BJ (cell line): ENCODE data around the gene KLHL42. TPM values are rescaled to one million over a fixed set of nuclear protein-coding genes. Genes with fewer than 3 reads are reported as not detected.
A peak's percentile ranks its signal among the peaks of the same experiment; 100 is the strongest.

Experiments
- CTCF ChIA-PET: fragments of 350-600 bp; formaldehyde crosslinking; extraction: SDS; loops from one replicate; lab custom pipeline; 2021; ENCODE audit warnings: antibody characterized with exemption, inconsistent platforms; lab: Yijun Ruan, JAX
- POLR2A ChIA-PET: fragments of 300-600 bp; sonication (Branson Sonifier 250); formaldehyde crosslinking; extraction: SDS; loops from one replicate; lab custom pipeline; 2021; ENCODE audit warnings: antibody characterized with exemption; lab: Charles Lee
- DNase-seq: peaks from one replicate; pipeline ENCODE4 v3.0.0-alpha.2; 2011; ENCODE audit warnings: low read depth
- H3K27me3 ChIP-seq: 2 replicates; pipeline ENCODE4 v1.6.0; 2011; ENCODE audit warnings: low read length; ENCODE audit not compliant: control insufficient read depth, insufficient read depth
- H3K36me3 ChIP-seq: 2 replicates; pipeline ENCODE4 v1.5.1; 2011; ENCODE audit warnings: low read length; ENCODE audit not compliant: control insufficient read depth, insufficient read depth
- H3K4me3 ChIP-seq: 2 replicates; pipeline ENCODE4 v1.5.1; 2011; ENCODE audit warnings: low read depth, mild to moderate bottlenecking, control low read depth, low read length
- polyA plus RNA-seq: library from polyadenylated mRNA; depleted of rRNA; stranded (reverse); fragments of >200 nt; gene quantifications from 2 replicates; pipeline ENCODE4 v1.2.3, GENCODE V29; 2011
- TF ChIP-seq, protein P1 (sequence below): IDR thresholded peaks from 2 replicates; pipeline ENCODE4 v1.5.1; 2011; ENCODE audit warnings: low read depth, mild to moderate bottlenecking, control low read depth, inconsistent platforms, low read length, moderate library complexity; ENCODE audit not compliant: insufficient read depth

KLHL42 gene
- polyA plus RNA-seq, 1 experiment = 23.6 TPM

DNA sequence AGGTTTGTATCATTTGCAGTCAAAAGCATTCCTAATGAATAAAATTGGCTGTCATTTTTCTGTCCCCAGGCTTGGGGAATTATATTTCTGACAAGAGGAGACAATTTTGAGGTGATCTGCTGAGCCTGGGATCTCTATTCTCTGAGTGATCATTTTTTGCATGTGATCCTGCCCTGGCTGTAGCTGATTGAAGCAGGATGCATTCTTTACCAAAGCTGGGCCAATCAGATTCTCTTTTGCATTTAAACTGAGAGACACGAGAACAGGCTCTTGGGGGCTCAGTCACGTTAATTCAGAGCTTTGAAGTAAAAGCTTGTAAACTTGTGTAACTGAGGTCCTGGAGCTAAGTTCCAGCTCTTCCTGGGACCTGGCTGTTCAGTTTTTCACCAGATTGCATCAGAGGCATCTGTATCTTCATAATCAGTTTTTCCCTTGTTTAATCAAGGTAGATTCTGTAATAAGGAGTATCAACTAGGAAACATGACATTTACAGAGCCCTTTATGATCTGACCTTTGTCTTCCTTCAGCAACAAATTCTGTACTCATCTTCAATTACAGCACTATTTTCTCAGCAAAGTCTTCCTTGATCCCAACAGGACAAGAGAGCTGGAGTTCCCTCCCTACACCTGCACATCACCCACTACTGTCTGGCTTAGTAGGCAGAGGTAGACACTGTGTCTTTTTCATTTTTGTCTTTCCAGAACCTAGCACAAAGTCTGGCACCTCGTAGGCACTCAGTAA lies 35.0 kb downstream of the KLHL42 start:
- Histone ChIP-seq H3K36me3 (no peaks in the 10 kb centered on the region), H3K27me3 (no peaks in the 10 kb centered on the region), H3K4me3 (no peak overlapping the region)
- CTCF ChIA-PET = interaction anchor here (0.6 to 1.5 kb wide), 4 partner anchors 12 to 1234 kb away, joined by 3 to 6 read pairs (median 4); no protein-coding TSS in a partner anchor
- POLR2A ChIA-PET = no interaction called here
- TF ChIP-seq, protein P1, sequence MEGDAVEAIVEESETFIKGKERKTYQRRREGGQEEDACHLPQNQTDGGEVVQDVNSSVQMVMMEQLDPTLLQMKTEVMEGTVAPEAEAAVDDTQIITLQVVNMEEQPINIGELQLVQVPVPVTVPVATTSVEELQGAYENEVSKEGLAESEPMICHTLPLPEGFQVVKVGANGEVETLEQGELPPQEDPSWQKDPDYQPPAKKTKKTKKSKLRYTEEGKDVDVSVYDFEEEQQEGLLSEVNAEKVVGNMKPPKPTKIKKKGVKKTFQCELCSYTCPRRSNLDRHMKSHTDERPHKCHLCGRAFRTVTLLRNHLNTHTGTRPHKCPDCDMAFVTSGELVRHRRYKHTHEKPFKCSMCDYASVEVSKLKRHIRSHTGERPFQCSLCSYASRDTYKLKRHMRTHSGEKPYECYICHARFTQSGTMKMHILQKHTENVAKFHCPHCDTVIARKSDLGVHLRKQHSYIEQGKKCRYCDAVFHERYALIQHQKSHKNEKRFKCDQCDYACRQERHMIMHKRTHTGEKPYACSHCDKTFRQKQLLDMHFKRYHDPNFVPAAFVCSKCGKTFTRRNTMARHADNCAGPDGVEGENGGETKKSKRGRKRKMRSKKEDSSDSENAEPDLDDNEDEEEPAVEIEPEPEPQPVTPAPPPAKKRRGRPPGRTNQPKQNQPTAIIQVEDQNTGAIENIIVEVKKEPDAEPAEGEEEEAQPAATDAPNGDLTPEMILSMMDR = no peak
- no peak for DNase-seq

DNA sequence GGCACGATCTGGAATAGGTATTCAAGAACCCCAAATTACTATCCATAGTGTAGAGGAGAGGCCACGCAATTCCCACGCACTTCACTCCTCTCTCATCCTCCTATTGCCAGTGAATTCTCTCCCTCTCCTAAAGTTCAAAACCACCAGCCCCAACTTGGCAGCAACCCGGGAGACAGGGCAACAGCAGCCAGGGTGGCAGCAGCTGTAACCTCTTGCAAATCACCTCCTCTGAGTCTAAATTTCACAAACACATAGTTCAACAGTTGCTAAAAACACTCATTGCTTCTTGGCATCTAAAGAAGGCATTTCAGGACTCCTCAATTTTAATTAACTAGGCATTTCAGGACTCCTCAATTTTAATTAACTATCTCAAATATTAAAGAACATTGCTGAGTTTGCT lies 37.7 kb downstream of the KLHL42 start:
- POLR2A ChIA-PET = no interaction called here
- Histone ChIP-seq H3K4me3 (no peak overlapping the region), H3K36me3 (no peaks in the 10 kb centered on the region), H3K27me3 (no peaks in the 10 kb centered on the region)
- DNase-seq = no peak
- TF ChIP-seq, protein P1 = no peak
- CTCF ChIA-PET = interaction anchor here (1.5 to 1.6 kb wide), 2 partner anchors 10 to 84 kb away, joined by 3 to 4 read pairs; no protein-coding TSS in a partner anchor

DNA sequence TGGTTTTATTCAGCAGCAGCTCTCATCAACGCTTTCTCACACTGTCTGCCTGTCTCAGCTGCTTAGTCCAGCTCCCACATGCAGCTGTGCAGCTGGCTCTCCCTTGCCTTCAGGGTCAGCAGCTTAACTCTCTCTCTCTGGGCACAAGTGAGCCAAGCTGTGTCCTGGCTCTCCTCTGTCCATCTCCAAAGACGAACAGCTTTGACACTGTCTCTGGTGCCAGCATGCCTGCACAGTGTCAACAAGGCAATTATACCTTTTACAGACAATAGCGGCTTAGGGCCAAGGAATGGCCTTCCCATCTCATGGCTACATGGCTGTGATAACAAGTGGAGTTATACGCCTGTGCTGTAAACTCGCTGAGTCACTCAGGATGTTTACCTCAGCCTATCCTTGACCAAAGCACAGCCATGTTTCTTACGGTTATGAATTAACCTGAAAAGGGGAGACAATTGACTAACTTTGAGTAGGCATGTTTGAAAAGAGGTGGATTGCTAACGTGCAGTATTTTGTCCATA lies 38.4 kb downstream of the KLHL42 start:
- Histone ChIP-seq H3K36me3 (no peaks in the 10 kb centered on the region), H3K4me3 (no peak overlapping the region), H3K27me3 (no peaks in the 10 kb centered on the region)
- ChIA-PET POLR2A (no interaction called here), CTCF (interaction anchor here (1.5 kb wide), 1 partner anchor 85 kb away, joined by 3 read pairs; no protein-coding TSS in a partner anchor)
- TF ChIP-seq, protein P1 = no peak
- DNase-seq = no peak

DNA sequence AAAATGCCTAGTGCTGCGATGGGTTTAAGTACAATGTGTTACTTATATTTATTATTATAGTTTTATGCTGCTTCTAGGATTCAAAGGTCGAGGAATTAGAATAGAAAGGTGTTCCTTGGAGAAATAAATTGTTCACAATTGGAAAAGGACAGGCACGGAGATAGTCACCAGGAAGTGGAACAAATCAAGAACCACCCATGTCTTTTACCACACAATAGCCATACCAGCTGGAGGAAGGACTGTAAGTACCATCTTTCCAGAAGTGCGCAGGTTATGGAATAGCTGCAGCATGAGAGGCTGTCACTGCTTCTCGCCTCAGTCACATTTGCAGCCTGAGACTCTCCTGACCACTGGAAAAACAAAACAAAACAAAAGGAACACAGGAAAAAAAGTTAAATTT lies 40.5 kb downstream of the KLHL42 start:
- no peaks in the 10 kb centered on the region for H3K36me3 ChIP-seq
- POLR2A ChIA-PET = no interaction called here
- CTCF ChIA-PET = interaction anchor here (0.6 to 4.5 kb wide), 20 partner anchors 10 to 123 kb away, joined by 3 to 28 read pairs (median 6); no protein-coding TSS in a partner anchor
- H3K27me3 ChIP-seq = no peaks in the 10 kb centered on the region
- DNase-seq = no peak
- no peak overlapping the region for H3K4me3 ChIP-seq
- TF ChIP-seq, protein P1 = no peak

DNA sequence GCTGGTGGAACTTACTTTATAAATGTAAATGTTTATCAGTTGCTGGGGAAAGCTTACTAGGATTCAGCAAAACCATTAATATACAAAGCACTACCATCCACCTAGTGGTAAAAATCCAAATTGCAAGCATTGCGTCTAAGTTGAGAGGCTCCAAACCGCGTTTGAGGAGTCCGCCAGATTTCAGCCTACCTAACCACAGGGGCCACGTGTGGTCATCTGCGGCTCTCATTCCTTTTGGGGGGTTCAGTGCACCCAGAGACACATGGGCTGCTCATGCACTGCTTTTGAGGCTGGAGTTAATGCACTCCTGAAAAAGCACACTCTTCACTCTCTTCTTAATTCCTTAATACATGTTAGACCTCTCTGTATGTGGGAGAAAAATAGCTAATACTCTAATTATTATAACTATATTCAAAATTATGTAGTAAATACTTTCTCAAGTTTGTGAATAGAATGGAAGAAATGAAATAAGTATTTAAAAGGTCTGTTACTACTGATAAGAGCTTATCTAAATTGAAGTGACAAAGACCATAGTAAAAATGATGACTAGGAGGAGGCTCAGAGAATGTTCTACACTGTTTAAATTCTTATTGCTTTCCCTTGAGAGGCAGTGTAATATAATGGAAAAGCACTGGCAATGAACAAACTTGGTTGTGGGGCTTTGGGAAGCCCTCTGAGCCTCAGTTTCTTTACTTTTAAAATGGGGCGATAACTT lies 41.4 kb downstream of the KLHL42 start:
- Histone ChIP-seq H3K27me3 (no peaks in the 10 kb centered on the region), H3K4me3 (no peak overlapping the region), H3K36me3 (no peaks in the 10 kb centered on the region)
- TF ChIP-seq, protein P1 = peak; percentile 77
- peak; percentile 27 for DNase-seq
- CTCF ChIA-PET = interaction anchor here (0.6 to 4.5 kb wide), 29 partner anchors 10 to 122 kb away, joined by 3 to 28 read pairs (median 4); partner anchors contain the start of genes KLHL42 and MANSC4
- POLR2A ChIA-PET = no interaction called here
